BLaER1 treated with 17β-estradiol and CSF1 and Interleukin-3, amounts not matched to agents 10 nM and 100 nM (cell line): Measurements from ENCODE around the gene CRIP1.

Experiments used
- H3K27ac ChIP-seq, 11 experiments: shearing (Covaris generic); formaldehyde crosslinking; 2 replicates each; pipeline ENCODE4 v1.8.1; 2022
- H3K27me3 ChIP-seq, 11 experiments: shearing (Covaris generic); formaldehyde crosslinking; 2 replicates each; pipeline ENCODE4 v1.8.1; 2022
- H3K36me3 ChIP-seq, 11 experiments: shearing (Covaris generic); formaldehyde crosslinking; 2 replicates each; pipeline ENCODE4 v1.8.1; 2022
- H3K4me1 ChIP-seq, 10 experiments: shearing (Covaris generic); formaldehyde crosslinking; 2 replicates each; pipeline ENCODE4 v1.8.1; 2022
- H3K4me2 ChIP-seq, 11 experiments: shearing (Covaris generic); formaldehyde crosslinking; 2 replicates each; pipeline ENCODE4 v1.8.1; 2022
- H3K4me3 ChIP-seq, 10 experiments: shearing (Covaris generic); formaldehyde crosslinking; 2 replicates each; pipeline ENCODE4 v1.8.1; 2022
- H3K9ac ChIP-seq, 11 experiments: shearing (Covaris generic); formaldehyde crosslinking; 2 replicates each; pipeline ENCODE4 v1.8.1; 2022
- H3K9me3 ChIP-seq, 11 experiments: shearing (Covaris generic); formaldehyde crosslinking; replicated peaks in 1 of 11; 2 replicates each; pipeline ENCODE4 v1.8.1; 2022
- H4K20me1 ChIP-seq, 11 experiments: shearing (Covaris generic); formaldehyde crosslinking; 2 replicates each; pipeline ENCODE4 v1.8.1; 2022
- Cebpa-rat ChIP-seq, 11 experiments: shearing (Covaris generic); IDR thresholded peaks; 2 replicates each; pipeline ENCODE4 v1.8.1; 2022

CRIP1 gene

GRCh38 chr14:105484069-105484996 is 2.4 kb upstream of the CRIP1 start:
- Histone ChIP-seq H3K9me3 (no peaks in the 10 kb centered on the region), H3K4me3 (peak overlapping the region in 1 of 10 experiments; percentile 22; a peak in 1 of 20 replicates), H3K9ac (peak overlapping the region in 4 of 11 experiments; percentile 9 to 82 (median 76); a peak in 4 of 22 replicates), H3K36me3 (no peaks in the 10 kb centered on the region; a peak in 1 of 22 replicates), H3K27me3 (peaks cover 38 to 56% (median 51%) of the 10 kb centered on the region in 11 experiments), H3K27ac (peak overlapping the region in 1 of 11 experiments; percentile 98; a peak in 4 of 22 replicates), H4K20me1 (peaks cover 0 to 66% (median 23%) of the 10 kb centered on the region in 11 experiments; a peak in 15 of 22 replicates), H3K4me1 (peaks cover 67 to 98% (median 96%) of the 10 kb centered on the region in 10 experiments), H3K4me2 (peak overlapping the region in 9 of 11 experiments; percentile 97 to 100 (median 100); a peak in 20 of 22 replicates)
- no peak for TF ChIP-seq Cebpa-rat (IDR thresholded peaks at IDR 0.05)

GRCh38 chr14:105484997-105485393 is 1.7 kb upstream of the CRIP1 start:
- Histone ChIP-seq H3K36me3 (no peaks in the 10 kb centered on the region; a peak in 1 of 22 replicates), H3K4me2 (peak overlapping the region in 10 of 11 experiments; percentile 6 to 100 (median 100); a peak in 16 of 22 replicates), H3K4me1 (peaks cover 70 to 96% (median 94%) of the 10 kb centered on the region in 10 experiments), H3K27ac (no peak overlapping the region; a peak in 1 of 22 replicates), H3K27me3 (peaks cover 32 to 49% (median 45%) of the 10 kb centered on the region in 11 experiments), H3K4me3 (no peak overlapping the region), H4K20me1 (peaks cover 0 to 61% (median 19%) of the 10 kb centered on the region in 11 experiments; a peak in 14 of 22 replicates), H3K9me3 (no peaks in the 10 kb centered on the region), H3K9ac (no peak overlapping the region; a peak in 1 of 22 replicates)
- no peak for TF ChIP-seq Cebpa-rat (IDR thresholded peaks at IDR 0.05)

GRCh38 chr14:105485739-105486162 is 935 bp upstream of the CRIP1 start:
- no peaks in the 10 kb centered on the region for H3K9me3 ChIP-seq
- H3K27ac ChIP-seq = no peak overlapping the region; a peak in 2 of 22 replicates
- no peaks in the 10 kb centered on the region; a peak in 1 of 22 replicates for H3K36me3 ChIP-seq
- peak overlapping the region in 5 of 10 experiments; percentile 62 to 78 (median 65); a peak in 7 of 20 replicates for H3K4me3 ChIP-seq
- peak overlapping the region in 4 of 11 experiments; percentile 76 to 80 (median 78); a peak in 2 of 22 replicates for H3K9ac ChIP-seq
- peaks cover 70 to 94% (median 86%) of the 10 kb centered on the region in 10 experiments for H3K4me1 ChIP-seq
- peaks cover 0 to 54% (median 17%) of the 10 kb centered on the region in 11 experiments; a peak in 13 of 22 replicates for H4K20me1 ChIP-seq
- peak overlapping the region; percentile 95 to 100 (median 99) for H3K4me2 ChIP-seq
- no peak for TF ChIP-seq Cebpa-rat (IDR thresholded peaks at IDR 0.05)
- peaks cover 27 to 42% (median 37%) of the 10 kb centered on the region in 11 experiments for H3K27me3 ChIP-seq

- TF ChIP-seq Cebpa-rat (IDR thresholded peaks at IDR 0.05) = no peak
- peak overlapping the region; percentile 53 to 78 (median 63) for H3K4me3 ChIP-seq
- peaks cover 0 to 52% (median 21%) of the 10 kb centered on the region in 11 experiments; a peak in 15 of 22 replicates for H4K20me1 ChIP-seq
- H3K4me1 ChIP-seq = peaks cover 64 to 85% (median 79%) of the 10 kb centered on the region in 10 experiments
- H3K36me3 ChIP-seq = peaks cover 0 to 2% (median 0%) of the 10 kb centered on the region in 11 experiments; a peak in 1 of 22 replicates
- H3K4me2 ChIP-seq = peak overlapping the region; percentile 95 to 100 (median 99)
- H3K9ac ChIP-seq = peak overlapping the region; percentile 68 to 84 (median 76)
- H3K27ac ChIP-seq = peak overlapping the region; percentile 27 to 81 (median 64); a peak in 21 of 22 replicates
- H3K27me3 ChIP-seq = peaks cover 26 to 41% (median 37%) of the 10 kb centered on the region in 11 experiments
- no peaks in the 10 kb centered on the region for H3K9me3 ChIP-seq
Observed at GRCh38 chr14:105486974-105487448, 325 bp downstream of the CRIP1 start.

GRCh38 chr14:105487449-105487985 is 831 bp downstream of the CRIP1 start:
- Histone ChIP-seq H3K36me3 (peaks cover 0 to 7% (median 0%) of the 10 kb centered on the region in 11 experiments; a peak in 6 of 22 replicates), H3K4me2 (peak overlapping the region; percentile 95 to 100 (median 99)), H4K20me1 (peaks cover 0 to 52% (median 26%) of the 10 kb centered on the region in 11 experiments; a peak in 15 of 22 replicates), H3K9ac (peak overlapping the region; percentile 68 to 84 (median 76)), H3K4me3 (peak overlapping the region; percentile 53 to 78 (median 63)), H3K27me3 (peaks cover 26 to 41% (median 37%) of the 10 kb centered on the region in 11 experiments), H3K9me3 (no peaks in the 10 kb centered on the region), H3K27ac (peak overlapping the region; percentile 27 to 81 (median 64)), H3K4me1 (peaks cover 62 to 85% (median 79%) of the 10 kb centered on the region in 10 experiments)
- TF ChIP-seq Cebpa-rat (IDR thresholded peaks at IDR 0.05) = no peak

GRCh38 chr14:105487986-105488777 is 1.5 kb downstream of the CRIP1 start:
- TF ChIP-seq Cebpa-rat (IDR thresholded peaks at IDR 0.05) = no peak
- Histone ChIP-seq H3K4me1 (peaks cover 55 to 82% (median 74%) of the 10 kb centered on the region in 10 experiments), H3K4me2 (peak overlapping the region; percentile 97 to 100 (median 100)), H3K27ac (peak overlapping the region; percentile 27 to 81 (median 64); a peak in 19 of 22 replicates), H3K27me3 (peaks cover 26 to 41% (median 37%) of the 10 kb centered on the region in 11 experiments), H3K36me3 (peaks cover 0 to 13% (median 0%) of the 10 kb centered on the region in 11 experiments; a peak in 6 of 22 replicates), H4K20me1 (peaks cover 0 to 51% (median 21%) of the 10 kb centered on the region in 11 experiments; a peak in 15 of 22 replicates), H3K4me3 (peak overlapping the region; percentile 53 to 78 (median 63)), H3K9ac (peak overlapping the region; percentile 68 to 87 (median 79)), H3K9me3 (no peaks in the 10 kb centered on the region)

GRCh38 chr14:105488781-105489541 is 2.3 kb downstream of the CRIP1 start:
- Histone ChIP-seq H3K4me3 (peak overlapping the region in 8 of 10 experiments; percentile 66 to 76 (median 70); a peak in 10 of 20 replicates), H3K9ac (peak overlapping the region in 9 of 11 experiments; percentile 5 to 87 (median 85); a peak in 15 of 22 replicates), H3K36me3 (peaks cover 0 to 18% (median 0%) of the 10 kb centered on the region in 11 experiments; a peak in 6 of 22 replicates), H3K4me2 (peak overlapping the region; percentile 97 to 100 (median 100)), H3K9me3 (no peaks in the 10 kb centered on the region), H3K27me3 (peaks cover 26 to 41% (median 37%) of the 10 kb centered on the region in 11 experiments), H3K27ac (0 out of 22 replicates have a peak overlapping the region, but pooled peaks of 1 of the 11 experiments have one; percentile 91), H3K4me1 (peaks cover 49 to 74% (median 66%) of the 10 kb centered on the region in 10 experiments), H4K20me1 (peaks cover 0 to 43% (median 13%) of the 10 kb centered on the region in 11 experiments; a peak in 15 of 22 replicates)
- TF ChIP-seq Cebpa-rat (IDR thresholded peaks at IDR 0.05) = no peak
